ENCODE results near the gene FOXS1. TPM values are rescaled to one million over a fixed set of nuclear protein-coding genes. Genes with fewer than 3 reads are reported as not detected.

Gene FOXS1
- total RNA-seq, 2 donors from 2014 or later, result not detected

- H3K4me1 Mint-ChIP-seq, result peaks cover 15% of the 10 kb centered on the region
- no peak for DNase-seq
- no peaks in the 10 kb centered on the region for H3K9me3 ChIP-seq (ENCODE audit: control insufficient read depth, low read length, poor library complexity, severe bottlenecking)
- H3K4me3 Mint-ChIP-seq, result peak overlapping the region; percentile 90
- peaks cover 7% of the 10 kb centered on the region for H3K36me3 Mint-ChIP-seq (ENCODE audit: low read depth)
- no peak for ATAC-seq
- H3K27me3 Mint-ChIP-seq, result peaks cover 54% of the 10 kb centered on the region
- no peak overlapping the region for H3K27ac Mint-ChIP-seq
These were observed 23.7 kb upstream of the FOXS1 start for GRCh38 chr20:31868853-31869672.

DNA sequence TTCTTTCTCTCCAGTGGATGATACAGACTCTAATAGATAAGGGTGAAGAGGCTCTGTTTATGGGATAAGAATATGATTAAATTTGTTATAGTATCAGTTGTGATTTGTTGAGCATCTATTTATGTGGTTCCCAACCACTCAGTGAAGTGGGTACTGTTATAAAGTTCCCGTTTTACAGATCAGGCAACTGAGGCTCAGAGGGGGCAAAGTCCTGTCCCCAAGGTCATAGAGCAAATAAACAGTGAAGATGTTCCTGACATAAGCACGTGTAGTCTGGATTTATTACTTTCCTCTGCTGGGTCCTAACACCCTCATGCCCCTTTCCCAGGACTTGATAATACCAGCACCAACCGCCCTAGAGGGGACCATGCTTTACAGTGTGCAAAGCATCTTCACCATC lies 20.8 kb upstream of the FOXS1 start:
- DNase-seq (no peak), ATAC-seq (no peak)
- Mint-ChIP-seq H3K4me1 (peaks cover 18% of the 10 kb centered on the region), H3K27me3 (peaks cover 29% of the 10 kb centered on the region), H3K4me3 (no peak overlapping the region), H3K36me3 (ENCODE audit: low read depth) (peaks cover 7% of the 10 kb centered on the region), H3K27ac (no peak overlapping the region)
- H3K9me3 ChIP-seq (ENCODE audit: control insufficient read depth, low read length, poor library complexity, severe bottlenecking), result no peaks in the 10 kb centered on the region

DNA sequence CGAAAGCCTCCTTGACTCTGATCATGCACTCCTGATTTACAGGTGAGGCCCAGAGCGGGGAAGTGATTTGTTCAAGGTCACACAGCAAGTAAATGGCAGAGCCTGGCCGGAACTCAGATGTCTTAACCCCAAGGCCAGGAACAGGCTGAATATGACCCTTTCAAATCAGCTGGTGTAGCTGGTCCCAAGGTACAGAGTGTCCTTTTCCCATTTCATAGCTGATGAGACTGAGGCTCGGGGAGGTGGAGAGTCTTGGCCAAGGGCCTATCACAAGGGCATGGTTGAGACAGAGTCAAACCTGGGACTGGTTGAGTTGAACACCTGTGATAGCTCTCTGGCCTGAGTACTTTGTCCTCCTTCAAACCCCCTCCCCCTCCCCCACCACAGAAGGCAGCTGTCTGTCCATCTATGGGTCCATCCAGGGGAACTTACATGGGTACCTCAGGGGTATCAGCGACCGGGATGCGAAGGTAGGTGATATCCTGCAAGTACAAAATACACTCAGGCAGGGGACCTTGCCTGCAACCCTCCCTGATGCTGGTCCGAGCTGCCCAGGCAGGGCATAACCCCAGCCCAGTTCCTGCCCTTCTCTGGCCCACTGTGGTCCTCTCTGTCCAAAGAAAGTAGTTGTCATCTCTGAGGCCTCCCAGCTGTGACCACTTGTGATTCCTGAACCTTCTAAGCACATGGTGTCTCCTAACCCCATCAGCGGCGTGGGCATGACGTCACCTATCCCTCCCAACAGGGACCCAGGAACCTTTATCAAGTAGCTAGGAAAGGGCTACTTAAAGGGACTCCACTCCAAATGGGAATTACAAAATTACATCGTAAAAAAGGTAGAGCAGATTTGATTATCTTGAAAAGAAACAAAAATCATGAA lies 19.4 kb upstream of the FOXS1 start:
- DNase-seq (no peak), ATAC-seq (no peak)
- peaks cover 2% of the 10 kb centered on the region for H3K36me3 Mint-ChIP-seq (ENCODE audit: low read depth)
- no peak overlapping the region for H3K27ac Mint-ChIP-seq
- H3K27me3 Mint-ChIP-seq, result peaks cover 28% of the 10 kb centered on the region
- peaks cover 15% of the 10 kb centered on the region for H3K4me1 Mint-ChIP-seq
- no peak overlapping the region for H3K4me3 Mint-ChIP-seq
- H3K9me3 ChIP-seq (ENCODE audit: control insufficient read depth, low read length, poor library complexity, severe bottlenecking), result no peaks in the 10 kb centered on the region

DNA sequence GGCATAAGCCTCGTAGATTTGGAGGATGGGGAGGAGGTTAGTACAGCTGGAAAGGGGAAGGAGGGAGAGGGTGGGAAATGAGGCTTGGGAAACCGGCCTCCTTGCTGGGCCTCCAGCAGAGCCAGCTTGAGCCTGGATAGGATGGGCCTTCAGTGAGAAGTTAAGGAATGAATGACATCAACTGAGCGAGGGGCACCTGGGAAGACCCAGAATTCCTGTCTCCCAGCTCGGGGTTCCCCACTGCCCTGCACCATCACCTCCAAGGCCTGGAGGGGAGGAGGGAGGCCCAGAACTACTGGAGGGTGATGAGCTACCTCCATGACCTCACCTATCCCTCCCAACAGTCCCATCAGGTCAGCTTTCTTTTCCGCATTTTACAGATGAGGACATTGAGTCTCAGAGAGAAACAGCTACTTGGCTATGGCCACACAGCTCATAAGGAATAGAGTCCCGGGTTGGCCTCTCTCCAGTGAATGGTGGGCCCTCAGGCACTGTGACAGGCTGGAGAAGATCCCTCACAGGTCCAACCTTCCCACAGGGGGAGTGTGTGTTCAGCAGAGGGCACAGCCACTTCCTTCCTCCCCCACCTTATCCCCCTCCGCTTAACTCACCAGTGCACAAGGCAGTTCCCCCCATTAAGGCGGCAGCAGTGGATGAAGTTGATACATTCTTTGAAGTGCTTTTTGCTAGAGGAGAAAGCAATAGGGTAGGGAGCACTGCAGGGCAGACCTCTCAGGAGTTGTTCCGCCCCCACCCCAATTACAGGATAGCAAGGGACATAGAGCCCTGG lies 18.1 kb upstream of the FOXS1 start:
- no peaks in the 10 kb centered on the region for H3K36me3 Mint-ChIP-seq (ENCODE audit: low read depth)
- DNase-seq (no peak), ATAC-seq (no peak)
- no peak overlapping the region for H3K4me3 Mint-ChIP-seq
- no peaks in the 10 kb centered on the region for H3K9me3 ChIP-seq (ENCODE audit: control insufficient read depth, low read length, poor library complexity, severe bottlenecking)
- peaks cover 28% of the 10 kb centered on the region for H3K27me3 Mint-ChIP-seq
- peaks cover 10% of the 10 kb centered on the region for H3K4me1 Mint-ChIP-seq
- H3K27ac Mint-ChIP-seq, result no peak overlapping the region

DNA sequence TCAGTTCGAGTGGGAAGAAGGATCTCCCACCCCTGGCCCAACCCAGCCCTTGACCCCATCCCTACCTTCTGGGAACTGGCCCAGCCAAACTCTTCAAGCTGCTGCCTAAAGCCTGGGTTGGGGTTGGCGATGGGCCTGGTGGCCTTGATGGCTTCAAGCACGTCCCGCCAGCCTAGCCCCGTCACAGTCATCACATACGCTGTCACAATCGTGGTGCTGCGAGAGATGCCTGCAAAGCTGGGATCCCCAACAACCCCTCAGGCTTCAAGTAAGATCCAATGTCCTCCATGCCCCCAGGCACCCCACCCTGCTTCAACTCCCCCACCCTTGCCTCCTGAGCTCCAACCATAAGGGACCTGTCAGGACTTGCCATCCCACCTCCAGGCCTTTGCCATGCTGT lies 17.1 kb upstream of the FOXS1 start:
- Mint-ChIP-seq H3K4me3 (peak overlapping the region; percentile 31), H3K36me3 (ENCODE audit: low read depth) (no peaks in the 10 kb centered on the region), H3K27ac (no peak overlapping the region), H3K4me1 (peaks cover 13% of the 10 kb centered on the region), H3K27me3 (peaks cover 26% of the 10 kb centered on the region)
- no peak for ATAC-seq
- no peak for DNase-seq
- H3K9me3 ChIP-seq (ENCODE audit: control insufficient read depth, low read length, poor library complexity, severe bottlenecking), result no peaks in the 10 kb centered on the region

GRCh38 chr20:31862157-31862470 lies 16.7 kb upstream of the FOXS1 start:
- H3K27me3 Mint-ChIP-seq, result peaks cover 26% of the 10 kb centered on the region
- no peak for ATAC-seq
- H3K27ac Mint-ChIP-seq, result peak overlapping the region; percentile 63

DNA sequence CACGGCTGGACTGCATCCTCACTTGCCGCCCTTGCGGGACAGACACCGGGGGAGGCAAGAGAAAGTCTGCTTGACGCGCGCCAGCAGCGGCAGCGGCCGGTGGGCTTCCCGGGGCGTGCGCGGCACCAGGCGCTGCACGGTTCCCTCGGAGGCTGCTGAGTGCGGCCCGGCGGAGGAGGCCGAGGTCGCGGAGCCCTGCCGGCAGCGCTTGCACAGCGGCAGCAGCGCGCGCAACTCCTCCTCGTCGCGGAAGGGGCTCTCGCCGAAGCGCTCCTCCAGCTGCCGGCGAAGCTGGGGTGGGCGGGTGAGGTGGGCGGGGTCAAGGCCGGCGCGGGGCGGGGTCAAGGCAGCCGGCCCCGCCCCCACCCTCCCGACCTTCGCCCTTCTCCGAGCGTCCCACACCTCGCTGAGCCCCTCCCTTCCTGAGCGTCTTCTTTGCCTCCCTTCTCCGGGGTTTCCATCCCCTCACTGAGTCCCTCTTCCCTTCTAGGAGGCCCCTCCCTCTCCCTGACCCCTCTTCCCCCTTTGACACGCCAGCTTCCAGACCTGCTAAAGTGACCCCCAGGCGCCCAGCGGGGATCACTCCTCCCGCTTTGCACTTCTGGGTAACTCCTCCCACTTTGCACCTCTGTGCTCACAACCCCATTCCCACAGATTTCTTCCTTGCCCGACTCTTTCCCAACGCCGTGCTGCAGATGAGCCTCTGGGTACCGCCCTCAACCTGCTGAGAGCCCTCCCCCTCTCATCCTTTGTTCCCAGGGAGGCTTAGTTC lies 16.2 kb upstream of the FOXS1 start:
- Mint-ChIP-seq H3K36me3 (ENCODE audit: low read depth) (no peaks in the 10 kb centered on the region), H3K27me3 (peaks cover 26% of the 10 kb centered on the region), H3K4me1 (peaks cover 15% of the 10 kb centered on the region), H3K27ac (peak overlapping the region; percentile 63), H3K4me3 (peak overlapping the region; percentile 91)
- H3K9me3 ChIP-seq (ENCODE audit: control insufficient read depth, low read length, poor library complexity, severe bottlenecking), result no peaks in the 10 kb centered on the region
- ATAC-seq (peak; percentile 90), DNase-seq (peak; percentile 39 to 52 (median 50))

More at GRCh38 chr20:31862157-31862470, 16.7 kb upstream of the FOXS1 start:
- Mint-ChIP-seq H3K4me1 (peaks cover 15% of the 10 kb centered on the region), H3K4me3 (peak overlapping the region; percentile 91), H3K36me3 (ENCODE audit: low read depth) (no peaks in the 10 kb centered on the region)
- H3K9me3 ChIP-seq (ENCODE audit: control insufficient read depth, low read length, poor library complexity, severe bottlenecking), result no peaks in the 10 kb centered on the region
- no peak for DNase-seq

DNA sequence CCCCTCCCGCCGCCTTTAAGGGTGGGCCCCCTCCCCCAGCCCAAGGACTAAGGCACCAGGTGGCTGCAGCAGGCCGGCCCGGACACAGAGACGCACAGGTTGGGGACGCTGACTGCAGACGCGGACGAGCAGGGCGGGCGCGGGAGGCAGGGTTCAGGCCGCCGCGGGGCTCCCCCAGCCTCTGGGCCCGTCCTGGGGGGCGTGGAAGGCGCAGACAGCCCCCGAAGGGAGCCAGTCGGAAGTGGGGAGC lies 15.7 kb upstream of the FOXS1 start:
- no peak overlapping the region for H3K27ac Mint-ChIP-seq
- ATAC-seq, result peak; percentile 39
- H3K4me1 Mint-ChIP-seq, result peaks cover 15% of the 10 kb centered on the region

DNA sequence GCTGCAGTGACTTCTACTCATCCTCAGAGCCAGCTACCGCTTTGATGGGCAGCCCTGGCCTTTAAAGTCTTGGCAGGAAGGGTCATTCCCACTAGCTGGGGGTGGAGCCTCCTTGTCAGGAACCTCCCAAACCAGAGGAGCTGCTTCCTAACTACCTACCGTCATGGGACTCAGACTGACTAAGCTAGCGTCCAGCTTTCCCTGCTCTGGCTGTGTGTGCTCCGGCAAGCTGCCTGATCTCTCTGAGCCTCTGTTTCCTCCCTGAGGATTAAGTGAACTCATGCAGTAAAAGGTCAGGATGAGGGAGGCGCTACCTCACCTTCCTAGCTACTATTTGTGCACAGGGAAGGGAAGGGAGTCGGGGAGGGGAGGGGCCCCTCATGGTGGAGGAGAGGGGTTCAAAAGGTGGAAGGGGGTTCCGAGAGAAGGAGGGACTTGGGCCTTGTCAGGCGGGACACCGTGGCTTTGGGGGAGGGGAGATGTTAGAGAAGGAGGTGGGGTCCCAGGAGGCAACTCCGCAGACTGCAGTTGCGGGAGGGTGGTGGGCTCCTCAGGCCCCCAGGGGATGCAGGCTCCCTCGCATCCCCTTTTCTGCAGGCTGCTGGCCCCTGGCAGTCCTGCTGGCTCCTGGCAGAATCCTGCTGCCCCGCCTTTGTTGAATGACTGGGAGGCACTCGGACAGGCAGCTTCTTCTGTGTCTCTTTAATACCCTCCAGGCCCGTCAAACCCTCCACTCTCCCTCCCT lies 15.2 kb upstream of the FOXS1 start:
- no peaks in the 10 kb centered on the region for H3K36me3 Mint-ChIP-seq (ENCODE audit: low read depth)
- H3K4me3 Mint-ChIP-seq, result peak overlapping the region; percentile 69
- H3K27ac Mint-ChIP-seq, result no peak overlapping the region
- ATAC-seq (no peak), DNase-seq (no peak)
- H3K4me1 Mint-ChIP-seq, result peaks cover 15% of the 10 kb centered on the region
- H3K27me3 Mint-ChIP-seq, result peaks cover 26% of the 10 kb centered on the region
- H3K9me3 ChIP-seq (ENCODE audit: control insufficient read depth, low read length, poor library complexity, severe bottlenecking), result no peaks in the 10 kb centered on the region

More for the DNA sequence above, 15.7 kb upstream of the FOXS1 start:
- DNase-seq, result no peak
- Mint-ChIP-seq H3K4me3 (peak overlapping the region; percentile 69), H3K36me3 (ENCODE audit: low read depth) (no peaks in the 10 kb centered on the region), H3K27me3 (peaks cover 26% of the 10 kb centered on the region)
- H3K9me3 ChIP-seq (ENCODE audit: control insufficient read depth, low read length, poor library complexity, severe bottlenecking), result no peaks in the 10 kb centered on the region

GRCh38 chr20:31859998-31860380 lies 14.6 kb upstream of the FOXS1 start:
- no peaks in the 10 kb centered on the region for H3K9me3 ChIP-seq (ENCODE audit: control insufficient read depth, low read length, poor library complexity, severe bottlenecking)
- Mint-ChIP-seq H3K4me3 (peak overlapping the region; percentile 69), H3K27ac (no peak overlapping the region), H3K27me3 (peaks cover 26% of the 10 kb centered on the region), H3K36me3 (ENCODE audit: low read depth) (no peaks in the 10 kb centered on the region), H3K4me1 (peaks cover 15% of the 10 kb centered on the region)
- no peak for DNase-seq
- ATAC-seq, result no peak

DNA sequence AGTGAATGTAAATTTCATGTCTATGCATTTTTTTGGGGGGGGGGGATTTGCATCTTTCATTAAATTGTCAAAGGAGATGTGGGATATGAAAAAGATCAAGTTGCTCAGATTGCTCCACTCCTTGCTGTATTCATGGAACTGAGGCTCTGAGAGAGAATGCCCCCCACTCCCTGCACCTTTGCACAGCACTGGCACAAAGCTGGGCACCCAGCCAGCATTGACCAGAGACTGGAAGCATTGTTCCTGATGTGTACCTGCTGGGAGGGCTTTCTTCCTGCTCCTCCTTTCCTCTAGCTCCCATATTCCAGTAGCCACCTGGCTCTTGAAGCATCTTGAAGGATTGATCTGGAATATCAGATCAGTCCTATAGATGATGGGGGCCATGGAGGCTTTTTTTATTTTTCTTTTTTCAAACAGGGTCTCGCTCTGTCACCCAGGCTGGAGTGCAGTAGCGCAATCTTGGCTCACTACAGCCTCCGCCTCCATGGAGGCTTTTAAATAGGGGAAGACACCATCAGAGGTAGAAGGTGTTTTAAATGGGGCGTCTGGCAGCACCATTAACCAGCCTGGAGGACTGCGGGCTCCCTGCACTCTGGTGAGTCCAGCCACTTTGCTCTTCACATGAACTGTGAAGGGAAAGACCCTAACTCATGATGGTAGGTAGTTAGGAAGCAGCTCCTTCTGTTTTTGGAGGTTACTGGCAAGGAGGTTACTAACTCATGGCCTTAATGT lies 14.0 kb upstream of the FOXS1 start:
- Mint-ChIP-seq H3K27me3 (peaks cover 26% of the 10 kb centered on the region), H3K4me3 (no peak overlapping the region), H3K4me1 (peaks cover 15% of the 10 kb centered on the region), H3K36me3 (ENCODE audit: low read depth) (no peaks in the 10 kb centered on the region), H3K27ac (no peak overlapping the region)
- no peak for ATAC-seq
- no peaks in the 10 kb centered on the region for H3K9me3 ChIP-seq (ENCODE audit: control insufficient read depth, low read length, poor library complexity, severe bottlenecking)
- DNase-seq, result no peak

GRCh38 chr20:31858760-31859083 lies 13.3 kb upstream of the FOXS1 start:
- Mint-ChIP-seq H3K27ac (no peak overlapping the region), H3K27me3 (peaks cover 26% of the 10 kb centered on the region), H3K4me3 (no peak overlapping the region)

More at GRCh38 chr20:31858760-31859083, 13.3 kb upstream of the FOXS1 start:
- DNase-seq (no peak), ATAC-seq (no peak)
- no peaks in the 10 kb centered on the region for H3K36me3 Mint-ChIP-seq (ENCODE audit: low read depth)
- H3K4me1 Mint-ChIP-seq, result peaks cover 15% of the 10 kb centered on the region
- H3K9me3 ChIP-seq (ENCODE audit: control insufficient read depth, low read length, poor library complexity, severe bottlenecking), result no peaks in the 10 kb centered on the region
